WTC11 (cell line): ENCODE measurements around the gene POLE3. TPM values are rescaled to one million over a fixed set of nuclear protein-coding genes. Genes with fewer than 3 reads are reported as not detected.

Experiments
- ATAC-seq: fragments of 200-7000 bp; cut with Tn5 transposase; 2 replicates; pipeline ENCODE4 v1.10.0; 2021; ENCODE audit warnings: mild to moderate bottlenecking, moderate library complexity
- CTCF ChIA-PET: fragments of 300-600 bp; sonication (Branson Sonifier 250); formaldehyde crosslinking; loops from one replicate; lab custom pipeline; 2021; ENCODE audit warnings: antibody characterized with exemption; lab: Charles Lee
- POLR2A ChIA-PET: fragments of 350-600 bp; sonication (Branson Sonifier 250); formaldehyde crosslinking; loops from one replicate; lab custom pipeline; 2021; ENCODE audit warnings: antibody characterized with exemption; lab: Charles Lee
- DNase-seq: peaks from one replicate; pipeline ENCODE4 v3.0.0; 2021; ENCODE audit warnings: low spot score
- H3K27ac Mint-ChIP-seq: 2 replicates; pipeline ENCODE4 v1.8.0; 2021; ENCODE audit warnings: mixed read lengths
- H3K27me3 Mint-ChIP-seq: 2 replicates; pipeline ENCODE4 v1.8.0; 2021; ENCODE audit warnings: low read depth, mild to moderate bottlenecking, moderate library complexity, mixed read lengths
- H3K36me3 Mint-ChIP-seq: 2 replicates; pipeline ENCODE4 v1.8.0; 2021; ENCODE audit warnings: mixed read lengths
- H3K4me1 Mint-ChIP-seq: 2 replicates; pipeline ENCODE4 v1.8.0; 2022; ENCODE audit warnings: mixed read lengths
- H3K4me3 Mint-ChIP-seq: 2 replicates; pipeline ENCODE4 v1.8.0; 2021; ENCODE audit warnings: mild to moderate bottlenecking, moderate library complexity, mixed read lengths
- H3K9me3 Mint-ChIP-seq: 2 replicates; pipeline ENCODE4 v1.8.0; 2021; ENCODE audit warnings: mixed read lengths
- AR ChIP-seq: fragments of 250-450 bp; sonication (Bioruptor Pico); IDR thresholded peaks from 2 replicates; pipeline ENCODE4 v1.9.0; 2021; ENCODE audit warnings: mild to moderate bottlenecking
- CREM ChIP-seq: sonication (generic); formaldehyde crosslinking; IDR thresholded peaks from 2 replicates; pipeline ENCODE4 v1.8.1; 2022; ENCODE audit warnings: mild to moderate bottlenecking, missing genetic modification reagents, moderate library complexity
- E2F1 ChIP-seq: sonication (generic); formaldehyde crosslinking; IDR thresholded peaks from 2 replicates; pipeline ENCODE4 v1.8.0; 2022; ENCODE audit warnings: mild to moderate bottlenecking, missing genetic modification reagents
- EMX1 ChIP-seq: fragments of 250-450 bp; sonication (Bioruptor Pico); IDR thresholded peaks from 2 replicates; pipeline ENCODE4 v1.8.0; 2021; ENCODE audit warnings: mild to moderate bottlenecking
- FOXP4 ChIP-seq: sonication (generic); formaldehyde crosslinking; IDR thresholded peaks from 2 replicates; pipeline ENCODE4 v1.8.0; 2022; ENCODE audit warnings: mild to moderate bottlenecking, missing genetic modification reagents
- IRF2 ChIP-seq: sonication (generic); formaldehyde crosslinking; IDR thresholded peaks from 2 replicates; pipeline ENCODE4 v1.8.0; 2022; ENCODE audit warnings: low read depth, missing genetic modification reagents, borderline replicate concordance
- KAT7 ChIP-seq: sonication (generic); formaldehyde crosslinking; IDR thresholded peaks from 2 replicates; pipeline ENCODE4 v1.8.1; 2023; ENCODE audit warnings: missing genetic modification reagents, mild to moderate bottlenecking, borderline replicate concordance
- NR3C1 ChIP-seq: sonication (generic); formaldehyde crosslinking; conservative IDR thresholded peaks from 2 replicates; pipeline ENCODE4 v1.8.1; 2023; ENCODE audit warnings: low read depth, mild to moderate bottlenecking, missing genetic modification reagents
- SP1 ChIP-seq: sonication (generic); formaldehyde crosslinking; conservative IDR thresholded peaks from 2 replicates; pipeline ENCODE4 v1.8.1; 2022; ENCODE audit warnings: missing genetic modification reagents
- TCF7 ChIP-seq: sonication (generic); formaldehyde crosslinking; IDR thresholded peaks from 2 replicates; pipeline ENCODE4 v1.8.0; 2022; ENCODE audit warnings: mild to moderate bottlenecking, low read depth, missing genetic modification reagents, moderate library complexity
- ZNF317 ChIP-seq: sonication (generic); formaldehyde crosslinking; IDR thresholded peaks from 2 replicates; pipeline ENCODE4 v1.8.1; 2023; ENCODE audit warnings: low read depth, mild to moderate bottlenecking, moderate library complexity, missing genetic modification reagents, borderline replicate concordance
- ZNF416 ChIP-seq: fragments of 250-450 bp; sonication (Bioruptor Pico); IDR thresholded peaks from 2 replicates; pipeline ENCODE4 v1.9.0; 2021; ENCODE audit warnings: mild to moderate bottlenecking, inconsistent platforms
- ZNF423 ChIP-seq: fragments of 250-450 bp; sonication (Bioruptor Pico); IDR thresholded peaks from 2 replicates; pipeline ENCODE4 v2.1.2; 2022; ENCODE audit warnings: mild to moderate bottlenecking, moderate library complexity
- ZNF532 ChIP-seq: fragments of 250-450 bp; sonication (Bioruptor Pico); IDR thresholded peaks from 2 replicates; pipeline ENCODE4 v1.9.0; 2021; ENCODE audit warnings: mild to moderate bottlenecking, borderline replicate concordance
- ZNF671 ChIP-seq: fragments of 250-450 bp; sonication (Bioruptor Pico); IDR thresholded peaks from 2 replicates; pipeline ENCODE4 v1.8.0; 2021; ENCODE audit warnings: mild to moderate bottlenecking
- total RNA-seq: library from RNA; stranded (reverse); gene quantifications from 3 replicates; pipeline ENCODE4 v1.2.3, GENCODE V29; 2021

The POLE3 gene
- total RNA-seq, 1 experiment from 2014 or later, result 43.6 TPM

GRCh38 chr9:113427629-113428028, 17.2 kb upstream of the POLE3 start:
- no peak for ATAC-seq
- no peaks in the 10 kb centered on the region for H3K36me3 Mint-ChIP-seq
- ChIA-PET CTCF (no interaction called here), POLR2A (no interaction called here)
- H3K4me3 Mint-ChIP-seq, result no peak overlapping the region
- peaks cover 10% of the 10 kb centered on the region for H3K4me1 Mint-ChIP-seq
- no peak overlapping the region for H3K27ac Mint-ChIP-seq
- DNase-seq, result no peak
- TF ChIP-seq ZNF423 (CRISPR knock-in tag) (no peak), SP1 (CRISPR knock-in tag) (no peak), IRF2 (no peak), ZNF416 (CRISPR knock-in tag) (no peak), AR (CRISPR knock-in tag) (no peak), ZNF317 (CRISPR knock-in tag) (no peak)
- TF ChIP-seq, all 79 proteins: peak for 0
- H3K9me3 Mint-ChIP-seq, result peaks cover 2% of the 10 kb centered on the region; the same call in 1 of the 2 replicates
- peaks cover 26% of the 10 kb centered on the region for H3K27me3 Mint-ChIP-seq

- POLR2A ChIA-PET, result no interaction called here
- H3K27ac Mint-ChIP-seq, result no peak overlapping the region
- no peak overlapping the region for H3K4me3 Mint-ChIP-seq
- ATAC-seq (no peak), DNase-seq (no peak)
- H3K36me3 Mint-ChIP-seq, result no peaks in the 10 kb centered on the region
- CTCF ChIA-PET, result no interaction called here
- no peaks in the 10 kb centered on the region for H3K9me3 Mint-ChIP-seq
- peaks cover 10% of the 10 kb centered on the region for H3K4me1 Mint-ChIP-seq
- no peak for TF ChIP-seq TCF7 (CRISPR knock-in tag)
- no peak for TF ChIP-seq NR3C1
- TF ChIP-seq EMX1, result no peak
- TF ChIP-seq ZNF532 (CRISPR knock-in tag), result no peak
- TF ChIP-seq ZNF671 (CRISPR knock-in tag), result no peak
- TF ChIP-seq IRF2, result no peak
- no peak for TF ChIP-seq FOXP4 (CRISPR knock-in tag)
- TF ChIP-seq CREM (CRISPR knock-in tag), result no peak
- TF ChIP-seq E2F1 (CRISPR knock-in tag), result no peak
- TF ChIP-seq KAT7 (CRISPR knock-in tag), result no peak
- H3K27me3 Mint-ChIP-seq, result peaks cover 26% of the 10 kb centered on the region
Measured at GRCh38 chr9:113426701-113427100, 16.2 kb upstream of the POLE3 start.
